Tibial nerve (tissue), 4 donors: Measurements from ENCODE around the gene SLTM.

ENCODE experiments used
- CTCF ChIP-seq, 5 experiments: fragments of 200-600 bp in 3 of 5; fragments of 450-650 bp in 2 of 5; sonication (generic) in 3 of 5; IDR thresholded peaks; one replicate each; pipeline ENCODE4 v1.5.1; 2016 to 2019; ENCODE audit warnings: antibody characterized with exemption in 5 of 5, mild to moderate bottlenecking in 3 of 5, moderate library complexity in 2 of 5
- EP300 ChIP-seq, 2 donors: sonication (generic); formaldehyde crosslinking; IDR thresholded peaks; one replicate each; pipeline ENCODE4 v1.6.1; 2017; ENCODE audit warnings: antibody characterized with exemption in 2 of 2, mild to moderate bottlenecking in 1 of 2
- POLR2A ChIP-seq, 2 donors: fragments of 450-650 bp; IDR thresholded peaks; one replicate each; pipeline ENCODE4 v1.6.1; 2017; ENCODE audit warnings: antibody characterized with exemption in 2 of 2, mild to moderate bottlenecking in 2 of 2, moderate library complexity in 2 of 2

DNA sequence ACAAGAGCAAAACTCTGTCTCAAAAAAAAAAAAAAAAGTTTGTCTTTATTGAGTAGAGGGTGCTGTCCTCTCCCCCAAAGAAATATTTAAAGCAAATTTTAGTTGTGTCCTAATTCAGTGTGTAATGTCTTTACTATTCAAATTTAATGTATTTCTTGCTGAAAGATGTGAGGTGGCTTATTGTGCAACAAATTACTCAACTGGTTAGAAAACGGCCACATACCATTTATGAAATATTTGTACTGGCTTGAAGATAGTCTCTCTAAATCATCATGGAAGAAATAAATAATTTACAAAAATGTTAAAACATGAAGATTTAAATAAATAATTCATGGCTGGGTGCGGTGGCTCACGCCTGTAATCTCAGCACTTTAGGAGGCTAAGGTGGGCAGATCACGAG lies 63.0 kb downstream of the SLTM start:
- TF ChIP-seq CTCF (IDR thresholded peaks at IDR 0.05), result no peak
- TF ChIP-seq POLR2A (IDR thresholded peaks at IDR 0.05), result no peak
- no peak for TF ChIP-seq EP300 (IDR thresholded peaks at IDR 0.05)
